ENCODE measurements around the gene BLOC1S4.
"Not testable (repeated sequence)": the region's sequence is repeated elsewhere in the genome, so short reads cannot be mapped to it uniquely, and the experiment has no call there.

BLOC1S4 gene

DNA sequence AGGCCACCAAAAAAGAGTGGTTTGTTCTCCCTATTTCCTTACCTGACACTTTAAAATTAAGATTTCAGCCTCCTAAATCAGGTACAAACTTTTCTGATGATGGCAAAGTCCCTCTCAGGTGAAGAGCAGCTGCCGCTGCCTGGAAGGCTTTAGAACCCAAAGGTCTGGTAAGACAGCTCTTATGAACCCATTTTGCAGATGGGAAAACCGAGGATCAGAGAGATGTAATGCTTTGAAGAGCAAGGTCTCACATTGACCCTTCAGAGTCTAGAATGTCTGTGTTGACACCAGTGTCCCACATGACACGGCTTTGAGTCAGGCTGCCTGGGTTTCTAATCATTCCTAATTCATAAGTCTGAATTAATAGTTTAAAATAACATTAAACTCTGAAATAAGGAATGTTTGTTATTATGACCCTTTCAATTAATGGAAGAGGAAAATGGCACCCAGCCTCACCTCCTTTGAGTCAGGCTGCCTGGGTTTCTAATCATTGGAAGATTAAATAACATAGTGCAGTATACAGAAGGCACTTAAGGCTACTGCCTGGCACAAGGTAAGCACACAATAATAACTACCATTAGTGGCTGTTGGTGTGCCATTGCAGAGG, 38.6 kb downstream of the BLOC1S4 start:
- FAIRE-seq, result no peak

DNA sequence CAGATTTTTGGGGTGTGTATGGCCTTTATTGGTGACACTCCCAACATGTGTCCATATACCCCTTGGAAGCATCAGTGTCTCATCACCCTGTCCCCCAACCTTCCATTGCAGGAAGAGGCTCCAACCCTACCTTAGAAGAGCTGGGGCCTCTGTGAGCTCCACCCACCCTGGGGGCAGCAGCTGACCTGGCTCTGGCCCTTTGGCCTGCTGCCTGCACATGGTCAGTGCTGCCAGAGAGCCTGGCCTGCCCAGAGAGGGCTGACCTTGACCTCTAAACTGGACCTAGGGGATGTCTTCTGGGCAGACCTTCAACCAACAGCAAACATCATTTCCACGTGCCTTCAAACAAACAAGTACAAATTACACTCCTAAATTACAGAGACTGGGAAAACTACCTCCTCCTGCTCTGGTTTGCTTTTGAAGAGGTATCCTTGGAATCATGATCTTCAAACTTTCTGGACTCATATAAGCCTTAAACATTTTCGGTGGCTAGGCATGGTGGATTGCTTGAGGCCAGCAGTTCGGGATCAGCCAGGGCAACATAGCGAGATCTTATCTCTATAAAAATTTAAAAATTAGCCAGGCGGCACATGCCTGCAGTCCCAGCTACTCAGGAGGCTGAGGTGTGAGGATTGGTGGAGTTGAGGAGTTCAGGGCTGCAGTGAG, 39.2 kb downstream of the BLOC1S4 start:
- FAIRE-seq (no peak), DNase-seq (ENCODE audit: extremely low spot score, insufficient read length, low read depth) (no peak)

More for the DNA sequence above, 38.6 kb downstream of the BLOC1S4 start:
- no peak for DNase-seq (ENCODE audit: extremely low spot score, insufficient read length, low read depth)

DNA sequence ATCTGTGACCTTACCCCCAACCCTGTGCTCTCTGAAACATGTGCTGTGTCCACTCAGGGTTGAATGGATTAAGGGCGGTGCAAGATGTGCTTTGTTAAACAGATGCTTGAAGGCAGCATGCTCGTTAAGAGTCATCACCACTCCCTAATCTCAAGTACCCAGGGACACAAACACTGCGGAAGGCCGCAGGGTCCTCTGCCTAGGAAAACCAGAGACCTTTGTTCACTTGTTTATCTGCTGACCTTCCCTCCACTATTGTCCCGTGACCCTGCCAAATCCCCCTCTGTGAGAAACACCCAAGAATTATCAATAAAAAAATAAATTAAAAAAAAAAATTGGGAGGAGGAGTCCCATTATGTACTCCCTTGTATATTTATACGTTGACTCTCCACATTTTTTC, 40.4 kb downstream of the BLOC1S4 start:
- FAIRE-seq; DNase-seq (ENCODE audit: extremely low spot score, insufficient read length, low read depth): not testable (repeated sequence)

DNA sequence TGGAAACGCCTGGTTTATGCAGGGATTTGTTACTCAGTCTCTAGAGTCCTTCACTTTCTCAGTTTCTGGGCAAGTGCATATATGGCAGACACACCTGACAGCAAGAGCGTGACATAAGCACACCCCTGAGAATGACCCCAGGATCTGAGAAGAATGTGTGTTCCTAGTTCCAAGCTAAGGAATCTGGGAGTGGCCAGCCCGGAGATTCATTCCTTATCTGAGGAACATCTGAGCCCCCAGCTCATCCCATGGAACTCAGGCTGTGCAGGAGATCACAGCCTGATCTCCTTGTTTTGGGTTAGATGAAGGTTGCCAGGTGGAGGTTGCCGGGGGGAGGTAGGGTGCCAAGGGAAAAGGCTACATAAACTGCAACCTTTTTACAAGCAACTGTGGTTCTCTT, 42.8 kb downstream of the BLOC1S4 start:
- no peak for FAIRE-seq

DNA sequence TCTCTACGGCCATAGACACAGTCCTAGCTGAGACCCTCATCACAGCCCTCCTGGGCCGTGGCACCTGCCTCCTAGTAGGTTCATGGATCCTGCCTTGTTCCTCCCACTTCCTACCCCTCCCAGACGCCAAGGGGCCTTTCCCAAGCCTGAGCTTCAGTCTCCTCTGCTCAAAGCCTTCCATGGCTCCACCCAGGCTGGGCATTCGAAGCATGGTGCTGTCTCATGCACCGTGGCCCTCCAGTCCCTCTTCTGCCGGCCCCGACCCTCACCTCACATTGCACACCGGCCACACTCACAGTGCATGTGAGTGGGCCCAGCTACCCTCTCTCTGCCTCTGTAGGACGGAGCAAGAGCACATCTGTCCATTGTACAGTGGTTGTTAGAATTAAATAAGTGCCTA, 44.9 kb downstream of the BLOC1S4 start:
- FAIRE-seq (no peak), DNase-seq (ENCODE audit: extremely low spot score, insufficient read length, low read depth) (no peak)

More for the DNA sequence above, 42.8 kb downstream of the BLOC1S4 start:
- no peak for DNase-seq (ENCODE audit: extremely low spot score, insufficient read length, low read depth)

DNA sequence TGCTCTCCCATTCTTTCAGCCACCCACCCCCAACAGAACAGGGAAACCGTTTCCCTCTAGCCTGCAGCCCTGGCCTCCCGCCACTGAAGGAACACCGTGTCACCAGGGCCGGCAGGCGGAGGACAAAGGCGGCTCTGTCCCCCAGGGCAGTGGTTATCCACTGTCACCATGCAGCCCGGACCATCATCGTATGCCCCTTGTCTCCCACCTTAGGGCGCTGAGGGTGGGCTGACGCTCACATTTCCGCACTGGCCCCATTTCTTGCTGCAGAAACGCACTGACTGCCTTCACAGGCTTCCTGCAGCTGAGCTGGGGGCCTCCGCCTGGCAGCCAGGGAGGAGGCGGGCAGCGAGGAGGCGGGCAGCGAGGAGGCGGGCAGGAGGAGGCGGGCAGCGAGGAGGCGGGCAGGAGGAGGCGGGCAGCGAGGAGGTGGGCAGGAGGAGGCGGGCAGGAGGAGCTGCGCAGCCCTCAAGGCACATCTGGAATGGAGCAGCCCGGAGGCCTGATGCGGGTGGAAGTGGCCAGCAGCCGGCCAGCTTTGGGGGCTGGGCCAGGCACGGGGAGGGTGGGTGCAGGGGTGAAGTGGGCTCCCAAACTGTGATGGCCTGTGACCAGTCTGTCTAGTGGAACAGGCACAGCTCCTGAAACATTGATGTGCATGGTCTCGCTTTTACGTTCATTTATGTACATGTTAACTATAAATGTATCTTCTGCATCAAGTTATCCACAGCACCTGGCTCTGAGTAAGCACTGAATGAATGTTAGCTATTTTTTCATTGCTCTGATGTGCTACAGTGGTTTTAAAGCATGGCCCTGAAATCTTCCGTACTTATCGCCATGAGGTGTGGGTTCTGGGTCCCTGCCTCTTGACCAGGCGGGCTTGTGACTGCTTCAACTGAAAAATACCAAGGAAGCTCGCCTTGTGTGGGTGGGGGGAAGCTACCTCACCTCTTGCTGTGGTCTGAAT, 46.0 kb downstream of the BLOC1S4 start:
- DNase-seq (ENCODE audit: extremely low spot score, insufficient read length, low read depth) (no peak), FAIRE-seq (no peak)

DNA sequence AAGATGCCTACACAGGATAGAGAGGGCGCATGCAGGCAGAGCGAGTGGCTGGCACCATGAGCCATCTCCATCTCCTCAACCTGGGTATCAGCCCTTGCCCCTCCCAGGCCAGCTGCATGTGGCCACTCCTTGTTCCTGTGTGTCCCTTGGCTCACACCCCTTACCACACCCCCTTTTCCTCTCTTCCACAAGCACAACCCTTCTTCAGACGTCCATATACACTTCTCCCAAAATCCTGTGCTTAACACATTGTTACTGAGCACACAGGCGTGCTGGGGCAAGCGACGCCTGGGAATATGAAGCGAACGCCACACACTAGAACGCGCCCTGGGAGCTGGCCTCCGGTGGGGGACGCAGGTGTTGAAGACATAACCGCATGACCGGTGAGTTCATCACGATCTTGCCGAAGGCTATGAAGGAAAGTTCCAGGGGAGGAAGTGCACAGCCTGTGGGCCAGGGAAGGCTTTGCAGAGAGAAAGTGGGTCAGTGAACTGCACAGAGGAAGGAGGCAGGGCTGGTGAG, 47.4 kb downstream of the BLOC1S4 start:
- FAIRE-seq, result no peak
- DNase-seq (ENCODE audit: extremely low spot score, insufficient read length, low read depth), result no peak

DNA sequence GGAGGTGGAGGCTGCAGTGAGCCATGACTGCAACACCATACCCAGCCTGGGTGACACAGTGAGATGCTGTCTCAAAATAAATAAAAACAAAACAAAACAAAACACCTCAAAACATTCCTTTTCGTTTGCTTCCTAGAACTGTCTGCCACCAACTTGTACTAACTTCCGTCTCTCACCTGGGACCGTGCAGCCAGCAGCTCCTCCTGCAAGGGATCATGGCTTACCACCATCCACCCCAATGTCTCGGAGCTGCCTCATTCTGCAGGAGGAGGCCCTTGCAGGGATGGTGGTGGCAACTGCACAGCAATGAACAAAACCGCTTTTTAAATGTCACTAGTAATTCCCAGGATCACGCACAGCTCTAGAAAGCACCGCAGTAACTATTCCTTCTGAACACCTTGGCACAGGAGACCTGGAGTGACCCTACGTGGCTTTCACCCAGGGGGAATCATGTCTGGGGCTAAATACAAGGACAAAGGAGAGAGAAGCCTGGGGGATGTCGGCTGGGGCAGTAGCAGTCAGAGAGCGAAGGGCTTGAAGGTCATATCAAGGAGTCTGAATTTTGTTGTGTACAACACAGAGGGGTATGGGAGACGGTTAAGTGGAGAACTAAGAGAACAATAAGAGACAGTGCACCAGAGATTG, 49.1 kb downstream of the BLOC1S4 start:
- no peak for DNase-seq (ENCODE audit: extremely low spot score, insufficient read length, low read depth)
- no peak for FAIRE-seq

DNA sequence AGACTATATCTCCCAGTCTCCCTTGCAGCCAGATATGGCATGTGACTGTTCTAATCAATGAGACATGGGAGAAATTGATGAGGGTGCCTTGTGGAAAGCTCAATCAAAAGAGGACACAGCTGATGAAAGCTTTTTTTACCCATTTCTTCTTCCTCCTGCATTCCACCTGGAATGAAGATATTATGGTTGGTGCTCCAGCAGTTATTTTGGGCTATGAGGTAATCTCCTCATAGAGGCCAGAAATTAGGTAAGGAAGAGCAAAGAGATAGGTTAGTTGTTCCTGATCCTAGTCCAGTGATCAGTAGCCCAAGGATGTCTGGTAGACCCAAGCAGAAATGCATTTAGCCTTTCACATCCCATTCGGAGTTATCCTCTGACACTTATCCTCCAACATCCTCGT, 49.7 kb downstream of the BLOC1S4 start:
- DNase-seq (ENCODE audit: extremely low spot score, insufficient read length, low read depth), result no peak
- no peak for FAIRE-seq

Measured in GM18507 (cell line).